ENCODE results near the gene FZR1.

DNA sequence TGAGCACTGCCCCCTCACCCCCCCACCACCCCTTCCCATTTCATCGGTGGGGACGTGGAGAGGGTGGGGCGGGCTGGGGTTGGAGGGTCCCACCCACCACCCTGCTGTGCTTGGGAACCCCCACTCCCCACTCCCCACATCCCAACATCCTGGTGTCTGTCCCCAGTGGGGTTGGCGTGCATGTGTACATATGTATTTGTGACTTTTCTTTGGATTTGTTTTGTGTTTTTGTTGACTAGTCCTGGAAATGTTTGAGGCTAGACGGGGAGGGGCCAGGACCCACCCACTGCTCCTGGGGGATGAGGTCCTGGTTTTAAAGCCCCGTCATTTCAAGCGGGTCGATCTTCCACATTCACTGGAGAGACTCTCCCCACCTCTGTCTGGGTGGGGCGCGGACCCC lies 29.9 kb downstream of the FZR1 start:
- TF ChIP-seq, protein P1, sequence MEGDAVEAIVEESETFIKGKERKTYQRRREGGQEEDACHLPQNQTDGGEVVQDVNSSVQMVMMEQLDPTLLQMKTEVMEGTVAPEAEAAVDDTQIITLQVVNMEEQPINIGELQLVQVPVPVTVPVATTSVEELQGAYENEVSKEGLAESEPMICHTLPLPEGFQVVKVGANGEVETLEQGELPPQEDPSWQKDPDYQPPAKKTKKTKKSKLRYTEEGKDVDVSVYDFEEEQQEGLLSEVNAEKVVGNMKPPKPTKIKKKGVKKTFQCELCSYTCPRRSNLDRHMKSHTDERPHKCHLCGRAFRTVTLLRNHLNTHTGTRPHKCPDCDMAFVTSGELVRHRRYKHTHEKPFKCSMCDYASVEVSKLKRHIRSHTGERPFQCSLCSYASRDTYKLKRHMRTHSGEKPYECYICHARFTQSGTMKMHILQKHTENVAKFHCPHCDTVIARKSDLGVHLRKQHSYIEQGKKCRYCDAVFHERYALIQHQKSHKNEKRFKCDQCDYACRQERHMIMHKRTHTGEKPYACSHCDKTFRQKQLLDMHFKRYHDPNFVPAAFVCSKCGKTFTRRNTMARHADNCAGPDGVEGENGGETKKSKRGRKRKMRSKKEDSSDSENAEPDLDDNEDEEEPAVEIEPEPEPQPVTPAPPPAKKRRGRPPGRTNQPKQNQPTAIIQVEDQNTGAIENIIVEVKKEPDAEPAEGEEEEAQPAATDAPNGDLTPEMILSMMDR (IDR thresholded peaks at IDR 0.05; ENCODE audit: insufficient read depth, low read length, poor library complexity, severe bottlenecking) = no peak
- TF ChIP-seq EZH2phosphoT487 (conservative IDR thresholded peaks at IDR 0.05; ENCODE audit: low read length) = no peak
